Mucosa of descending colon (tissue), 3 donors: ENCODE results near the gene CYP27C1. TPM values are rescaled to one million over a fixed set of nuclear protein-coding genes. Genes with fewer than 3 reads are reported as not detected.

Source experiments
- ATAC-seq: fragments of 200-7000 bp; cut with Tn5 transposase; one replicate; pipeline ENCODE4 v1.9.1; 2020; ENCODE audit warnings: mild to moderate bottlenecking, moderate library complexity
- DNase-seq, 3 donors: peaks; one replicate each; pipeline ENCODE4 v3.0.0-alpha.2; 2020
- H3K36me3 ChIP-seq: fragments of 200-600 bp; one replicate; pipeline ENCODE4 v1.8.0; 2021; ENCODE audit warnings: low read depth, mild to moderate bottlenecking
- H3K4me1 ChIP-seq: fragments of 200-600 bp; one replicate; pipeline ENCODE4 v1.8.0; 2021; ENCODE audit warnings: low read depth, mild to moderate bottlenecking
- H3K4me3 ChIP-seq: fragments of 200-600 bp; one replicate; pipeline ENCODE4 v1.8.0; 2021; ENCODE audit warnings: mild to moderate bottlenecking
- H3K9me3 ChIP-seq: fragments of 200-600 bp; one replicate; pipeline ENCODE4 v1.8.0; 2021; ENCODE audit warnings: mild to moderate bottlenecking
- CTCF ChIP-seq: fragments of 200-600 bp; IDR thresholded peaks from one replicate; pipeline ENCODE4 v1.8.0; 2022; ENCODE audit warnings: antibody characterized with exemption, mild to moderate bottlenecking
- intact Hi-C, 2 donors: fragments of 100-400 bp; cut with DNase I in 1 of 2; cut with micrococcal nuclease in 1 of 2; formaldehyde crosslinking; loops; one replicate each; pipeline versions ENCODE4 v1.11.0 to v1.11.1; 2022; cut with DNase I, micrococcal nuclease
- total RNA-seq, 3 donors: library from RNA; stranded (reverse); fragmentation: NEBNext Ultra II Directional in 2 of 3; extraction: Animal tissue kit (Norgen Biotek cat#: 25700) in 2 of 3; gene quantifications; one replicate each; pipeline versions ENCODE4 v1.2.1 to v1.2.4, GENCODE V29; 2021 to 2023
- donor health status: DM: no; HTN: no; CAD: no; lungs with moderate emphysema.
- donor health status: DM: no; HTN: no; CAD: no.
- donor health status: DM: no; HTN: yes; CAD: no.

CYP27C1 gene
- total RNA-seq, 3 donors from 2014 or later, result 0.17 to 0.82 (median 0.63) TPM

- ATAC-seq, result peak; percentile 63
- Histone ChIP-seq H3K36me3 (no peaks in the 10 kb centered on the region), H3K4me3 (no peak overlapping the region), H3K4me1 (no peaks in the 10 kb centered on the region), H3K9me3 (peaks cover 2% of the 10 kb centered on the region)
- TF ChIP-seq CTCF, result no peak
- peak in 1 of 3 donors; percentile 21 for DNase-seq
- intact Hi-C loops, result no loop called here
Observed at GRCh38 chr2:127155947-127156346, 64.2 kb downstream of the CYP27C1 start.

- Histone ChIP-seq H3K4me3 (no peak overlapping the region), H3K4me1 (no peaks in the 10 kb centered on the region), H3K9me3 (peaks cover 5% of the 10 kb centered on the region), H3K36me3 (no peaks in the 10 kb centered on the region)
- TF ChIP-seq CTCF, result no peak
- DNase-seq, result no peak
- intact Hi-C loops, result no loop called here
- no peak for ATAC-seq
Observed at GRCh38 chr2:127155028-127155581, 65.0 kb downstream of the CYP27C1 start.

GRCh38 chr2:127154396-127154795, 65.7 kb downstream of the CYP27C1 start:
- peaks cover 5% of the 10 kb centered on the region for H3K9me3 ChIP-seq

GRCh38 chr2:127153691-127154158, 66.4 kb downstream of the CYP27C1 start:
- ATAC-seq (peak; percentile 34), DNase-seq (no peak)
- peaks cover 5% of the 10 kb centered on the region for H3K9me3 ChIP-seq
- H3K4me1 ChIP-seq, result no peaks in the 10 kb centered on the region
- intact Hi-C loops, result no loop called here
- no peak for TF ChIP-seq CTCF
- H3K36me3 ChIP-seq, result no peaks in the 10 kb centered on the region
- no peak overlapping the region for H3K4me3 ChIP-seq

More at GRCh38 chr2:127154396-127154795, 65.7 kb downstream of the CYP27C1 start:
- no peaks in the 10 kb centered on the region for H3K4me1 ChIP-seq
- ATAC-seq (no peak), DNase-seq (no peak)
- TF ChIP-seq CTCF, result no peak
- H3K4me3 ChIP-seq, result no peak overlapping the region
- H3K36me3 ChIP-seq, result no peaks in the 10 kb centered on the region
- intact Hi-C loops, result no loop called here

GRCh38 chr2:127150996-127151395, 69.1 kb downstream of the CYP27C1 start:
- no peak for TF ChIP-seq CTCF
- no peak for DNase-seq
- intact Hi-C loops, result no loop called here
- no peaks in the 10 kb centered on the region for H3K4me1 ChIP-seq
- H3K4me3 ChIP-seq, result no peak overlapping the region
- H3K36me3 ChIP-seq, result no peaks in the 10 kb centered on the region
- H3K9me3 ChIP-seq, result peaks cover 5% of the 10 kb centered on the region
- ATAC-seq, result peak; percentile 58

- peaks cover 5% of the 10 kb centered on the region for H3K9me3 ChIP-seq
- intact Hi-C loops, result no loop called here
- ATAC-seq (no peak), DNase-seq (no peak)
- H3K4me1 ChIP-seq, result no peaks in the 10 kb centered on the region
- no peaks in the 10 kb centered on the region for H3K36me3 ChIP-seq
- TF ChIP-seq CTCF, result no peak
- no peak overlapping the region for H3K4me3 ChIP-seq
Observed at GRCh38 chr2:127149384-127149783, 70.7 kb downstream of the CYP27C1 start.
